Hepatic stellate cell (primary cell): Measurements from ENCODE around the gene CTXN3.

ENCODE experiments used
- DNase-seq: peaks from one replicate; pipeline ENCODE4 v3.0.0; 2011; ENCODE audit warnings: low spot score

CTXN3 gene

DNA sequence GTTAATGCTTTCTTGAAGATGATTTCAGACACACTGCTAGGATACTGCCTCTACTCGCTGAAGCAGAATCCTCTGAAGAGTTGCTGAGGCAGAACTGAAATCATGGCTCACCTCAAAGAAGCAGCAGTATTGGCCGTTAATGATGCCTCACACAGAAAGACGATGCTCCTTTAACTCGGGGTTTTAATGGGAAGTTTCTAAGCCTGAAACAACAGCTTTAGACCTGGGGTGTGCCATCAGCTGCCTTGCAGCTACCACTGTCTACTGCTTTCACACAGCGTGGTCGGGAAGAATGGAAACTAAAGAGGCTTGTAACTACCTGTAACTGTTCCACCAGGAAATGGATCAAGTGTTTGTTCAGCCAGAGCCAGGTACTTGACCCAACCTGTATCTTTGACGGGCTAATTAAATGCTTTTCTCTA lies at the start of gene CTXN3:
TSS of gene CTXN3 (plus strand) at position 65 of the 422 bp plus-strand sequence. CDS start 8,440 bp downstream, outside the sequence.
- no peak for DNase-seq

GRCh38 chr5:127599320-127599719 lies 49.6 kb upstream of the CTXN3 start:
- no peak for DNase-seq

DNA sequence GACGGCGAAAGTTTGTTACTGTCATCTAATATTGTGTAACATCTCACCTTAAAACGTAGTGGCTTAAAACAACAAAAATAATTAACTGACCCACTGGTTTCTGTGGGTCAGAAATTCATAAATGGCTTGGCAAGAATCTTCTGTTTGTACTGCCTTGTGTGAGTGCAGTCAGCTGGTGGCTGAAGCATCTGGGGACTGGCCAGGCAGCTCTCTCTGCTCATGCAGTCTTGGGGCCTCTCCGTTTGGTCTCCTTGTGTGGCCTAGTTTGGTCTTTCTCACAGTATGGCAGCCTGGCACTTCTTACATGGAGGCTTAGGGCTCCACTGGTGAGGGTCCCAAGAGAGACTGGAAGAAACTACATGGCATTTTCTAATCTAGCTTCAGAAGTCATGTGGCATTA lies 49.0 kb upstream of the CTXN3 start:
- DNase-seq, result no peak

GRCh38 chr5:127601111-127601510 lies 47.8 kb upstream of the CTXN3 start:
- no peak for DNase-seq

DNA sequence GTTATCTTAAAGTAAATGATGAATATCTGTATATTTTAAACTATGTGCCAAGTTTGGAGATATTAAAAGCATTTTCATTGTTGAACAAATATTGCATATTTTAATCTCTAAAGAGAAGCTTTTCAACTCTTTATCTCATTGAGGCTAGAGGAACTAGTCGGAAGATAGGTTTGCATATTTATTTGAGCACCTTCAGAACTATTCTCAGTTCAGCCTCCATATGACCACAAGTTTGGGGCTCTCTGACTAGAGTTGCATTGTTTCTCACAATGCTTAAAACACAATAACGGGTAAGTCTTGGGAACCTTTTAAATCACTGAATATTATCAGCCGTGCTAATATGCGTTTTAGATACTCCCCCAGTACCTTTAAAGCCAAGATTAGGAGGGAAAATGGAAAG lies 47.3 kb upstream of the CTXN3 start:
- DNase-seq, result no peak

DNA sequence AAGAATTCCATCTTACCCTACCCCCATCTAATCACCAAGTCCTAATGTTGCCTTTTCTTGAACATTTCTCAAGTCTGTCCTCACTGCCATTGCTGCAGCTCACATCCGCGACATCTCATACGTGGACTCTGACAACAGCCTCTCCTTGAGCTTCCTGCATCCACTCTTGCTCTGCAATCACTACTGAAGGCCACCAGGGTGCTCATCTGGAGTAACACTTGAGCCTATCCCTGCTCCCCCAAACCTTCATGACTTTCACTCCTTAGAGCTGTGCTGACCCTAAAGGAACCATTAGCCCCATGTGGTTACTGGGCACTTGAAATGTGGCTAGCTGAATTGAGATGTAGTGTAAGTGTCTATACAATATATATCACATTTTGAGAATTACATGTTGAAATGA lies 46.4 kb upstream of the CTXN3 start:
- DNase-seq, result no peak

DNA sequence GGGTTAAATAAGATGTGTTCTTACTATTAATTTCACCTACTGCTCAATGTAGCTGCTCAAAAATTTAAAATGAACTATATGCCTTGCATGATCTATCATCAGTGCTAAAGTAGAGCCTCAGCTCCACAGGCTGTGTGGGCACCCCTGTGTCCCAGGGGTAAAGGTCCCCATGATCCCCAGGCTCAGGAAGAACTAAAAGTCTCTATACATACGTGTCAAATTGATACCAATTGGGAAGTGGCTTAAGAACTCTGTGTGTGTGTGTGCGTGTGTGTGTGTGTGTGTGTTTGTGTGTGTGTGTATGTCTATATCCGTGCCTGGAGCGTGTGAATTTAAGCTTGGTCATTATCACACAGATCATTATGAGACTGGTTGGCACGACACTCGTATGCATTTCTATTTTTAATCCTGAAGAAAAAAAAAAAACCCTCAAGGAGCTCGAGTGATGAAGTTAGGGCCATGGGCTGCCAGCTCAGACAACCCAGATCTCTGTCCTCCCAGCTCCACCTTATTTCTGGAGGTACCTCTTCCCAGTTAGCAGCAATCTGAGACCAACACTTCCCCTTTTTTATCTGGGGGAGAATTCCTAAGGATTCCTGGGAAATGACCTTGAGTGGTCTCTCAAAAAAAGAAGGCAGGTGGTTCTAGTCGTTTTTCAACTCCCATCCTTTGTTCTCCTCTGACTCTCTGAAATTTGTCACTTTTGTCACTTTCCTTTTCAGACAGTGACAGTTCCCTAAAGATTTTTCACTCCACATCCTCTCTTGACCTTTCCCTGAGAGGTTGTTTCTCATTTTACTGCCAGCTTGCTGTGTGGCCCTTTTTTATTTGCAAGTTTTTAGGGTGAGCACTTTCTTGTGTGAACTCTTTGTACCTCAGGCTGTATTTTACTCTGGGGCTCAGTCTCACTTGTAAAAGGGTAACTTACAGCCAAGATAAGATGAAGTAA lies 45.7 kb upstream of the CTXN3 start:
- DNase-seq, result no peak

DNA sequence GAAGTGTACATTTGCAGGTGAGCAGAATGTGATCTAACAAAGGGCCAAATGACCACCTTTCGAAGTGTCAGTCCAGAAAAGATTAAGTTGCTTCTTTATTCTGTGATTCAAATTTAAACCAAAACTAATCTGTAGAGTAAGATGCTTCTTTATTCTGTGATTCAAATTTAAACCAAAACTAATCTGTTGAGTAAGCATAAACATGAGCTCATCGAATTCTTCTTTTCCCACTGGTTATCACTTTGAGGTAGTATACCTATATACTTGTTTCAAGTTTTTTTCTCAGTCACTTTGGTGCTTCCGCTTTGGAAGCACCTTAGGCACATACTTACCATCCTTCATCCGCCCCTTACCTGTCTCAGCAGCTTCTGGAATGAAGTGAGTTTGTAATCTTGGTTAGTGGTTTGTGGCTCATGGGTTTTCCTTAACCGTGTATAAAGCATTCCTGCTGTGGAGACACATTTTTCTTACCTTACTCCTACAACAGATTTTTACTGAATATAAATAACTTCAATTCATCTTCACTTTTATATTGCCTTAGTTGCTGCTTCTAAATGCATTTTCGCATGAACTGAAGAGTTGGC lies 40.7 kb upstream of the CTXN3 start:
- no peak for DNase-seq

- DNase-seq, result no peak
These were observed 39.9 kb upstream of the CTXN3 start for GRCh38 chr5:127609011-127609410.

- no peak for DNase-seq
These were observed 38.9 kb upstream of the CTXN3 start for GRCh38 chr5:127609957-127610356.

GRCh38 chr5:127612441-127613141 lies 36.3 kb upstream of the CTXN3 start:
- no peak for DNase-seq

- DNase-seq, result no peak
These were observed 33.0 kb upstream of the CTXN3 start for GRCh38 chr5:127615916-127616315.

GRCh38 chr5:127619908-127620479 lies 28.9 kb upstream of the CTXN3 start:
- DNase-seq, result no peak

GRCh38 chr5:127621601-127622325 lies 27.1 kb upstream of the CTXN3 start:
- DNase-seq, result no peak

DNA sequence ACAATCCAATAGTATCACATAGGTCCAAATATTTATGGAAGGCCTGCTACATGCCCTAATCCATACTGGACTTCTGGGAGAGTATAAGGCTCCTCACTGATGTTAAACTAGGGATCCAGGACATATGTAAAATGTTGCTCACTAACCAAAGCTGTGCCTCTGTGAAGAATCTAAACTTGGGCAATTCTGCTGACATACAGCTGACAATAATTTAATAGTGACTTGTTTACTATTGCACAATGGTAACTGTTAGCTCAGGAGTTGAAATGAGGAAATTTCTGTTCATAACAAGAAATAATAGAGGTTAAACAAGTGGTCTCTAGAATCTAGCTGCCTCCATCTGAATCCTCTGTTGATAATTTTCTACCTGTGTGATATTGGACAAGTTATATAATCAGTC lies 14.9 kb upstream of the CTXN3 start:
- no peak for DNase-seq

- DNase-seq, result no peak
These were observed 9.1 kb upstream of the CTXN3 start for GRCh38 chr5:127639828-127640227.

GRCh38 chr5:127642949-127643348 lies 5.9 kb upstream of the CTXN3 start:
- DNase-seq, result no peak

DNA sequence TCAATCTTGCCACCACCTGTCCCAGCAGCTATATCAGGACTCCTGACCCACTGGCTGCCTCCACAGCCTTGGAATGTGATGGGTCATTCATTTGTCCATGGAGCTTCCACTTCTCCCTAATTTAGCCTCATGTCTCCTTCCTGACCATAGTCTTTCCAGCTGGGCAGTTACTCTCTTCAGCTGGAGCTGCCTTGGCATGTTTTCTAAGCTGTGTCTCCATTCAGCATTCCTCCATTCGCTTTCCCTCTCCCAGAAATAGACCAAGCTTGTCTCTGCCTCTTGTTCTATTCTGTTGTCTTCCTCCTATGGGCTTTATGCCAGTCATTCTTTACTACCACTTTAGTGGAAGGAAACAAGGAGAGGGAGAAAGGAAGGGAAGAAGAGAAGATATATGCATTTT lies 5.3 kb upstream of the CTXN3 start:
- DNase-seq, result no peak

GRCh38 chr5:127645300-127645726 lies 3.6 kb upstream of the CTXN3 start:
- DNase-seq, result no peak

DNA sequence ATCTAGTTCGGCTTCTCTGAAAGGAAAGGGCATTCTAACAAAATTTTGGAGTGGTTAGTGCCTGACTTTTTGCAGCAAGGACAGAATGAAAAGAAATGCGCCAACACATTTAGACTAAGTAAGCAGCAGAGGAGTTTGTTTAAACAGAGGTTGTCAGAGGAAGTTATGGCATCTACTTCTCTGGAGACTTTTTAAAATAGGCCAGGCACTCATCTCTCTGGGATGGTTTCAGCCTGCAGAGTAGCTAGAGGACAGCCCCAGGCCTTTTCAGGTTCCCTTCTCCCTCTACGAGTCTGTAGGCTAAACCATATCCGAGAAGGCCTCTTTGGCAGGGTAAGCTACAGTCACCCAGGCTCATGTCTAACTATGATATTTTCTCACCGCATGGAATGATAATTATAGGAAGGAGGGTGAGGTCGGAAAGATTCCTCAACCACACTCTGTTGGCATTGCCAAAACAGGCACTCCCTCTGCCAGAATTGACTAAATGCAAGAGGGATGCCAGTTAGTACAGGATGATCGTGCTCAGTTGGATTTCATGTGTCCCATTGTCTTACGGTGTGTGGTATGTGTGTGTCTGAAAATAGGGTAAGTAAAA lies 1.4 kb upstream of the CTXN3 start:
- no peak for DNase-seq

GRCh38 chr5:127650022-127650421 lies 1.1 kb downstream of the CTXN3 start:
- DNase-seq, result no peak
